Stimulated activated naive CD4-positive, alpha-beta T cell treated with Interleukin-2 at 50 U/mL for 16 hours (primary cell): ENCODE measurements around the gene RPS6KA2.

Experiments
- DNase-seq: peaks from one replicate; lab custom pipeline; 2025; lab: John Stamatoyannopoulos, UW

The RPS6KA2 gene

GRCh38 chr6:166501246-166501645 lies 125.8 kb downstream of the RPS6KA2 start:
- DNase-seq = no peak

- DNase-seq = no peak
These were observed 126.8 kb downstream of the RPS6KA2 start for GRCh38 chr6:166500246-166500645.

GRCh38 chr6:166499350-166500163 lies 127.5 kb downstream of the RPS6KA2 start:
- peak; percentile 4 for DNase-seq

GRCh38 chr6:166498661-166499349 lies 128.2 kb downstream of the RPS6KA2 start:
- DNase-seq = no peak

DNA sequence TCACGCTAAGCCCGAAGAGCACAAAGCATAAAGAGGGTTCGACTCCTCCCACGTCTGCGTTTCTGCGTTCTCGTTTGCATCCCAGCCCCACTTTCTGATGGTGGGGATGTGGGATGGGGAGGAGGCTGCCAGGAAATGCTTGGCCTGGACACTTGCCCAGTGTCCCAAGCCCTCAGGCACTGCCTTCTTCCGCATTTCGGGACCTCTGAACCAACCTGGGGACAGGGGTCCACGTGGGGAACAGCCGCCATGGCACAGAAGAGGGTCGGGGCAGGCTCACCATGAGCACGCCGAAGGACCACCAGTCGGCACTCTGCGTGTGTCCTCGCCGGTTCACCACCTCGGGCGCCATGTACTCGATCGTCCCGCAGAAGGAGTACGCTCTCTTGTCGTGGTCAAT lies 128.8 kb downstream of the RPS6KA2 start:
- DNase-seq = no peak

GRCh38 chr6:166497087-166497899 lies 129.8 kb downstream of the RPS6KA2 start:
- DNase-seq = no peak

DNA sequence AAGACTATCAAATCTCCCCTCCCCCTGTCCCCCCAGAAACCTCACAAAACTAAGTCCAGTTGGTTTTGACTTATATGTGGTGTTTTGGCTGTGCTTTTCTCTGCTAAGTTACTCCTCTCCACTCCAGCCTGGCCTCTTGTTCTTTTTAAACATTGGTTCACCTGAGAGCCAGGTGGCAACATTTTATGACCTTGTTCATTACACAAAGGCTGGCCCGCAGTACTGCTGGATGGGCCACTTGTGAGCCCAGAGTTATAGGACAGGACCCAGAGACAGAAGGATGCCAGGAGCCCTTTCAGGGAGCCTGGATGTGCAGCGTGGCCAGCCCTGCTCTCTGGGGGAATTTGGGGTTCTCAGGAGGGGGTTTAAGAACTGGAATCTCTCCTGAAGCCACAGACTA lies 130.6 kb downstream of the RPS6KA2 start:
- no peak for DNase-seq

GRCh38 chr6:166495487-166496314 lies 131.3 kb downstream of the RPS6KA2 start:
- DNase-seq = no peak

DNA sequence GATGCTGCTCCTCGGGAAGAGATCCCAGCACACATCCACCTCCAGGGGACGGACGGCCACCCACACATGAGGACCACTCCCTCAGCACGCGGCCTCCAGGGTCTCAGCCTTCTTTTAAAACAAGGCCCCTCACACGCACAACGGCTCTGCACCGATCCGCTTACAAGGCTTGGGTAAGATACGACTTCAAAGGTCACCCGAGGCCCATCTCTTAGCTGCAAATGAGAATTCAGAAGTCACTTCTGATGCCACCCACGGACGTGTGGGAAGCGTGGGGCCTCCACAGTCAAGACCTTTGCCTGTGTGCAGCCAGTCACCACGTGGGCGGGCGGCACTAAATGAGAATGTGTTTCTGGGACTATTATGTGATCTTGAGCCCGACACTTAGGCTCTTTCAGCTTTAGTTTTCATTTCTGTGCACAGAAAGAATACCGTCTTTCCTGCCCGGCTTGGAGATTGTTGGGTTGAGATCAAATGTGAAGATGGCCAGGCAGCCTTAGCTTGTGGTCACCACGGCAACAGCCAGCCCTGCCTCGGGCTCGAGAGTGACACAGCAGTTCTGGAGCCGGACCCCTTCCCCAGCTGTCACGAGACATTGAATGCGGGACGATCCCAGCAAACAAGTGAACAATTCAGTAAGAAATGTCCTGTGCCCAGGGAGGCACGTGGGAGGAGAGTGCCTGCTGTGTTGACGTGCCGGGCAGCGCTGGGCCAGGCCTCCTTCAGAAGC lies 132.1 kb downstream of the RPS6KA2 start:
- peak; percentile 66 for DNase-seq

DNA sequence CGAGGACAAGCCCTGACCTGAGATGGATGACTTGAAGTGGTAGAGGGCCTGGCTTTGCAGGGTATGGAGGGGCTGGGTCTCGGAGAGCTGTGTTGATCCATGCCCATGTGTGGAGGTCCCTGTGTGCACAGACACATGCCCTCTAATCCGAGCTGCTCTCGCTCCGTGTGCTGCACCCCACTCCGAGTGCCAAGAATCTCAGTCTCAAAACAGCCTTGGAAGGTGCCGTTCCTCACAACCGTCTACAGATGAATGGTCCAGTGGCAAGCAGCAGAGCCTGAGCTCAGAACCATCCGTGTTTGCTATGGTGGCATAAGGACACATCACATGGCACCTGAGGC lies 133.0 kb downstream of the RPS6KA2 start:
- no peak for DNase-seq

- no peak for DNase-seq
These were observed 133.5 kb downstream of the RPS6KA2 start for GRCh38 chr6:166493427-166494100.

GRCh38 chr6:166492092-166492741 lies 134.8 kb downstream of the RPS6KA2 start:
- no peak for DNase-seq

GRCh38 chr6:166490671-166491500 lies 136.2 kb downstream of the RPS6KA2 start:
- DNase-seq = no peak

- DNase-seq = no peak
These were observed 137.5 kb downstream of the RPS6KA2 start for GRCh38 chr6:166489301-166490155.

DNA sequence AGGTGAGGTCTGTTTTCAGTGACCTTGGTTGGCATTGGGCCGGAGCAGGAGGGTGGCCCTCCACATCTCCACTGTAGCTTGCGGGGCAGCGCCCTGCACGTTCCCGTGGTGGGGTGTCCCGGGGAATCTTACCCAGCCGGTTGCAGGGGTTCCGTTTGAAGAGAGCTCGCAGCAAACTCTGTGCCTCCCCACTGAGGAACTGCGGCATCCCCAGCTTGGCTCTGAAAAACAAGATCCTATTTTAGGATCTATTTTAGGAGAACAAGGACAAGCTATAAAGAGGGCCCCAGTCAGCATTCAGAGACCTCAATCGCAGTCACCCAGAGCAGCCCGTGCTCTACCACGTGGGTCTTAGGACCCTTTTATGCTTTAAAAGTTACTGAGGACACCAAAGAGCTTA lies 138.3 kb downstream of the RPS6KA2 start:
- DNase-seq = no peak

DNA sequence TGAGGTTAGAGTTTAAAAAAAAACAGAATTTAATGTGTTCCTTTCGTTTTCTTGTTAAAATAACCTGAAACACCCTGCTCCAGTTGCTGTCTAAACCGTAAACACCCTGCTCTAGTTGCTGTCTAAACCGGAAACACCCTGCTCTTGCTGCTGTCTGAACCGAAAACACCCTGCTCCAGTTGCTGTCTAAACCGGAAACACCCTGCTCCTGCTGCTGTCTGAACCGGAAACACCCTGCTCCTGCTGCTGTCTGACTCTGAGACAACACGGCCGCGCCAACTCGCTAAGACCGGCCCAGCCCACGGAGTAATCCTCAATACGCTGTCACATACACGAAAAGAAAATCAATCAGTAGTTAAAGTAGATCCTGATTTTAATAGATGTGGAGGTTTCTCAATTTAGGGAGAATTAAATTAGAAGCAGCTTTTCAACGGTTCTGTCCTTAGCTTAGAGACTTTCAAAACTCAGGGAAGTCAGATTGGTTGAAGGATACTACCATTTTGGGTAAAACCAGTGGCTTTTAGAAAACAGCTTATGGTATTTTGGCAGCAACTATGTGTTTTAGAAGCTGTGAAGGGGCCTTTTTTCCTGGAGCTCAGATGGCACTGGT lies 138.9 kb downstream of the RPS6KA2 start:
- DNase-seq = peak; percentile 79

DNA sequence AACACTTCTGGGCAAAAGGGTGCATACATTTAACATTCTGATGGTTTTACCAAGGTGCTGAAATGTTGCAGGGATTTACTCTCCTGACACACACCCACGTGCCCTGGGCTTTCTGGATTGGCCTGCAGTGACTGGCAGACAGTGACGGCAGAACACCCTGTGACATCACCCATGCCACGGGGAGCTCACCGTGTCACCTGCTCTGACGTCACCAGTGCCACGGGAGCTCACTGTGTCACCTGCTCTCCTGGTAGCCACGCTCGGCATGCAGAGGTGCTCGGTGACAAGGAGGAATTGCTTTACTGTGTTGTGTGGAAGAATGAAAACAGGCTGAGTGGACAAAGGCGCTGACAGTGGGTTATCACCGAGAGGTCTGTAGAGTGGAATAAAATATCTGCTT lies 139.9 kb downstream of the RPS6KA2 start:
- no peak for DNase-seq

- no peak for DNase-seq
These were observed 140.5 kb downstream of the RPS6KA2 start for GRCh38 chr6:166486536-166486880.
